K562 (cell line): Measurements from ENCODE around the gene P3H1. TPM values are rescaled to one million over a fixed set of nuclear protein-coding genes. Genes with fewer than 3 reads are reported as not detected.
A peak's percentile ranks its signal among the peaks of the same experiment; 100 is the strongest.
"Not testable (repeated sequence)": the region's sequence is repeated elsewhere in the genome, so short reads cannot be mapped to it uniquely, and the experiment has no call there.

ENCODE experiments used
- ATAC-seq: fragments of 200-7000 bp; cut with Tn5 transposase; 3 replicates; pipeline ENCODE4 v1.9.1; 2020; ENCODE audit warnings: moderate library complexity
- BruUV-seq: library from RNA; stranded (reverse); fragments of 400-500 nt; replicated peaks from 2 replicates; lab custom pipeline; 2021; lab: Mats Ljungman, UMichigan
- CTCF ChIA-PET: fragments of 300-600 bp; formaldehyde crosslinking; extraction: SDS; loops from one replicate; lab custom pipeline; 2021; ENCODE audit warnings: low intra/inter-chr PET ratio; lab: Yijun Ruan, JAX
- POLR2A ChIA-PET: fragments of 300-600, 350-650 bp; sonication (Branson Sonifier 250); formaldehyde crosslinking; extraction: SDS; loops from one replicate; lab custom pipeline; 2021; ENCODE audit warnings: antibody characterized with exemption, inconsistent platforms; lab: Yijun Ruan, JAX
- DNase-seq, 4 experiments: peaks; one replicate each; pipeline versions ENCODE4 v3.0.0 to v3.0.0-alpha.2; 2011 to 2018; ENCODE audit warnings: low spot score in 3 of 4, mixed read lengths in 3 of 4; ENCODE audit errors: extremely low read depth in 1 of 4
- FAIRE-seq: peaks from 2 replicates; lab custom pipeline; 2011; peaks lifted over from hg19 to GRCh38; lab: Jason Lieb, UNC
- H2AFZ ChIP-seq: 2 replicates; pipeline ENCODE4 v1.6.0; 2011; ENCODE audit warnings: low read depth, low read length, control low read depth, inconsistent platforms
- H3K27ac ChIP-seq: fragments of 200-600 bp; 3 replicates; pipeline ENCODE4 v1.8.0; 2011; ENCODE audit warnings: low read depth, mild to moderate bottlenecking, control low read depth, inconsistent platforms, low read length, moderate library complexity, mixed read lengths; ENCODE audit errors: extremely low read depth
- H3K27me3 ChIP-seq, 2 experiments: fragments of 300-600 bp in 1 of 2; 2 replicates in 1 of 2; 3 replicates in 1 of 2; pipeline versions ENCODE4 v1.6.0 to v1.8.0; 2011; ENCODE audit warnings: inconsistent platforms in 2 of 2, low read length in 2 of 2, mild to moderate bottlenecking in 1 of 2, mixed read lengths in 1 of 2, moderate library complexity in 1 of 2; ENCODE audit not compliant: control insufficient read depth in 2 of 2, insufficient read depth in 2 of 2
- H3K36me3 ChIP-seq: fragments of 300-600 bp; 3 replicates; pipeline ENCODE4 v1.8.0; 2011; ENCODE audit warnings: mild to moderate bottlenecking, low read length, inconsistent platforms; ENCODE audit not compliant: control insufficient read depth, insufficient read depth
- H3K4me1 ChIP-seq, 2 experiments: fragments of 200-600 bp in 1 of 2; replicated peaks in 1 of 2; 2 replicates in 1 of 2; 3 replicates in 1 of 2; pipeline versions ENCODE4 v1.5.1 to v1.8.0; 2011; ENCODE audit warnings: inconsistent platforms in 2 of 2, low read length in 2 of 2, mild to moderate bottlenecking in 1 of 2, mixed read lengths in 1 of 2, moderate library complexity in 1 of 2; ENCODE audit not compliant: control insufficient read depth in 2 of 2, insufficient read depth in 2 of 2
- H3K4me2 ChIP-seq: 2 replicates; pipeline ENCODE4 v1.6.1; 2011; ENCODE audit warnings: low read length, control low read depth, inconsistent platforms, mixed read lengths; ENCODE audit not compliant: insufficient read depth
- H3K4me3 ChIP-seq: fragments of 200-600 bp; sonication (generic), shearing (Covaris generic); 2 replicates; pipeline ENCODE4 v1.5.1; 2016; ENCODE audit warnings: control low read depth, inconsistent platforms
- H3K79me2 ChIP-seq: fragments of 200-600 bp; 3 replicates; pipeline ENCODE4 v1.8.0; 2011; ENCODE audit warnings: low read length, inconsistent platforms; ENCODE audit not compliant: control insufficient read depth, insufficient read depth
- H3K9ac ChIP-seq, 2 experiments: 2 replicates each; pipeline versions ENCODE4 v1.6.0 to v1.6.1; 2011; ENCODE audit warnings: low read depth in 2 of 2, low read length in 2 of 2, control low read depth in 1 of 2, inconsistent platforms in 1 of 2, mild to moderate bottlenecking in 1 of 2, mixed read lengths in 1 of 2; ENCODE audit not compliant: insufficient read depth in 1 of 2
- H3K9me1 ChIP-seq: one replicate; pipeline ENCODE4 v1.6.0; 2011; ENCODE audit warnings: inconsistent platforms, mild to moderate bottlenecking, low read length, moderate library complexity; ENCODE audit not compliant: control insufficient read depth, insufficient read depth
- H3K9me3 ChIP-seq: replicated peaks from 2 replicates; pipeline ENCODE4 v1.5.1; 2011; ENCODE audit warnings: low read depth, low read length, inconsistent platforms; ENCODE audit not compliant: control insufficient read depth, insufficient read depth
- H4K20me1 ChIP-seq: replicated peaks from 2 replicates; pipeline ENCODE4 v1.6.1; 2011; ENCODE audit warnings: low read length, inconsistent platforms, mixed read lengths; ENCODE audit not compliant: control insufficient read depth, insufficient read depth
- CBX3 ChIP-seq, 2 experiments: IDR thresholded peaks; 1 replicate in 1 of 2; 2 replicates in 1 of 2; pipeline ENCODE4 v1.6.1; 2012; ENCODE audit warnings: inconsistent platforms in 2 of 2, low read length in 2 of 2, borderline replicate concordance in 1 of 2, control low read depth in 1 of 2
- HLTF ChIP-seq: fragments of 450-650 bp; IDR thresholded peaks from 2 replicates; pipeline ENCODE4 v1.6.1; 2016
- TRIM24 ChIP-seq, 2 experiments: fragments of 450-650 bp; IDR thresholded peaks; 2 replicates each; pipeline ENCODE4 v1.6.1; 2016
- TRIM28 ChIP-seq: fragments of 450-650 bp; IDR thresholded peaks from 2 replicates; pipeline ENCODE4 v1.6.1; 2017
- ZNF280A ChIP-seq: fragments of 450-650 bp; IDR thresholded peaks from 2 replicates; pipeline ENCODE4 v1.6.1; 2018; ENCODE audit warnings: mild to moderate bottlenecking, low read depth; ENCODE audit not compliant: partially characterized antibody
- ZNF384 ChIP-seq: IDR thresholded peaks from 2 replicates; pipeline ENCODE4 v1.6.1; 2012; ENCODE audit warnings: low read depth, low read length, improper control_type of control experiment
- in situ Hi-C: fragments of 300-500 bp; cut with MboI; formaldehyde crosslinking; loops from 4 replicates; pipeline ENCODE4 v1.15.0; 2018; ENCODE audit warnings: inconsistent platforms, mixed read lengths
- intact Hi-C: fragments of 100-400 bp; cut with micrococcal nuclease; formaldehyde crosslinking; loops from 2 replicates; pipeline ENCODE4 v1.14.2; 2022
- polyA plus RNA-seq, 8 experiments: library from polyadenylated mRNA; depleted of rRNA in 4 of 8; stranded (reverse) in 5 of 8; unstranded in 3 of 8; fragments of >200 nt; fragmentation: Nextera tagmentation in 2 of 8; fragmentation: Illumina TruSeq in 1 of 8; extraction: Ambion mirVana in 2 of 8; extraction: Trizol in 1 of 8; gene quantifications; 2 replicates each; pipeline versions ENCODE4 v1.2.1 to v1.2.3, GENCODE V29; 2011 to 2014; ENCODE audit warnings: inconsistent platforms in 1 of 8, missing spikeins in 1 of 8
- total RNA-seq, 7 experiments: library from RNA; depleted of rRNA in 6 of 7; stranded (reverse); fragments of >200 nt in 6 of 7; fragmentation: Illumina TruSeq in 2 of 7; extraction: Trizol in 2 of 7; gene quantifications; 2 replicates each; pipeline versions ENCODE4 v1.2.1 to v1.2.3, GENCODE V29; 2011 to 2021; ENCODE audit warnings: low replicate concordance in 1 of 7

P3H1 gene
- total and polyA plus RNA-seq, 9 of the 15 experiments (the other 6 are each of a cell fraction or from before 2014, with no cell fraction given) = 1.7 to 81.7 (median 45.7) TPM

- H3K4me1 ChIP-seq, H3K27ac ChIP-seq, H2AFZ ChIP-seq, FAIRE-seq, H3K4me2 ChIP-seq, H3K4me3 ChIP-seq, H3K9me3 ChIP-seq, H3K27me3 ChIP-seq, intact Hi-C loops, DNase-seq, BruUV-seq, CTCF ChIA-PET, ATAC-seq, H4K20me1 ChIP-seq, H3K9me1 ChIP-seq, POLR2A ChIA-PET, in situ Hi-C loops, H3K9ac ChIP-seq: not testable (repeated sequence)
- H3K79me2 ChIP-seq = peaks cover 13% of the 10 kb centered on the region; the same call in 2 of the 3 replicates
- peaks cover 50% of the 10 kb centered on the region for H3K36me3 ChIP-seq
- TF ChIP-seq TRIM24 (IDR thresholded peaks at IDR 0.05) (peak in 1 of 2 experiments; percentile 42; a peak in 2 of 4 replicates), HLTF (peak; percentile 39; the same call in 1 of the 2 replicates), ZNF280A (peak; percentile 76), CBX3 (IDR thresholded peaks at IDR 0.05; ENCODE audit: borderline replicate concordance in 1 of 2, low read length in 2 of 2) (0 out of 3 replicates have a peak, but pooled peaks of 1 of the 2 experiments have one; percentile 50), TRIM28 (peak; percentile 67; the same call in 1 of the 2 replicates), ZNF384 (peak; percentile 74)
- TF ChIP-seq, all 486 proteins: peak for 6; not testable (repeated sequence) for 480
Measured at GRCh38 chr1:42714441-42714840, 52.4 kb downstream of the P3H1 start.
